HG03469 (cell line): ENCODE results near the gene TNRC6B.
"Not testable (repeated sequence)": the region's sequence is repeated elsewhere in the genome, so short reads cannot be mapped to it uniquely, and the experiment has no call there.

Source experiments
- ATAC-seq: cut with Tn5 transposase; IDR thresholded peaks from one replicate; pipeline ENCODE4 v1.9.1; 2021; ENCODE audit warnings: mild to moderate bottlenecking, moderate library complexity, moderate number of reproducible peaks; ENCODE audit not compliant: unreplicated experiment

Gene TNRC6B, protein sequence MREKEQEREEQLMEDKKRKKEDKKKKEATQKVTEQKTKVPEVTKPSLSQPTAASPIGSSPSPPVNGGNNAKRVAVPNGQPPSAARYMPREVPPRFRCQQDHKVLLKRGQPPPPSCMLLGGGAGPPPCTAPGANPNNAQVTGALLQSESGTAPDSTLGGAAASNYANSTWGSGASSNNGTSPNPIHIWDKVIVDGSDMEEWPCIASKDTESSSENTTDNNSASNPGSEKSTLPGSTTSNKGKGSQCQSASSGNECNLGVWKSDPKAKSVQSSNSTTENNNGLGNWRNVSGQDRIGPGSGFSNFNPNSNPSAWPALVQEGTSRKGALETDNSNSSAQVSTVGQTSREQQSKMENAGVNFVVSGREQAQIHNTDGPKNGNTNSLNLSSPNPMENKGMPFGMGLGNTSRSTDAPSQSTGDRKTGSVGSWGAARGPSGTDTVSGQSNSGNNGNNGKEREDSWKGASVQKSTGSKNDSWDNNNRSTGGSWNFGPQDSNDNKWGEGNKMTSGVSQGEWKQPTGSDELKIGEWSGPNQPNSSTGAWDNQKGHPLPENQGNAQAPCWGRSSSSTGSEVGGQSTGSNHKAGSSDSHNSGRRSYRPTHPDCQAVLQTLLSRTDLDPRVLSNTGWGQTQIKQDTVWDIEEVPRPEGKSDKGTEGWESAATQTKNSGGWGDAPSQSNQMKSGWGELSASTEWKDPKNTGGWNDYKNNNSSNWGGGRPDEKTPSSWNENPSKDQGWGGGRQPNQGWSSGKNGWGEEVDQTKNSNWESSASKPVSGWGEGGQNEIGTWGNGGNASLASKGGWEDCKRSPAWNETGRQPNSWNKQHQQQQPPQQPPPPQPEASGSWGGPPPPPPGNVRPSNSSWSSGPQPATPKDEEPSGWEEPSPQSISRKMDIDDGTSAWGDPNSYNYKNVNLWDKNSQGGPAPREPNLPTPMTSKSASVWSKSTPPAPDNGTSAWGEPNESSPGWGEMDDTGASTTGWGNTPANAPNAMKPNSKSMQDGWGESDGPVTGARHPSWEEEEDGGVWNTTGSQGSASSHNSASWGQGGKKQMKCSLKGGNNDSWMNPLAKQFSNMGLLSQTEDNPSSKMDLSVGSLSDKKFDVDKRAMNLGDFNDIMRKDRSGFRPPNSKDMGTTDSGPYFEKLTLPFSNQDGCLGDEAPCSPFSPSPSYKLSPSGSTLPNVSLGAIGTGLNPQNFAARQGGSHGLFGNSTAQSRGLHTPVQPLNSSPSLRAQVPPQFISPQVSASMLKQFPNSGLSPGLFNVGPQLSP (N-terminal part only)

DNA sequence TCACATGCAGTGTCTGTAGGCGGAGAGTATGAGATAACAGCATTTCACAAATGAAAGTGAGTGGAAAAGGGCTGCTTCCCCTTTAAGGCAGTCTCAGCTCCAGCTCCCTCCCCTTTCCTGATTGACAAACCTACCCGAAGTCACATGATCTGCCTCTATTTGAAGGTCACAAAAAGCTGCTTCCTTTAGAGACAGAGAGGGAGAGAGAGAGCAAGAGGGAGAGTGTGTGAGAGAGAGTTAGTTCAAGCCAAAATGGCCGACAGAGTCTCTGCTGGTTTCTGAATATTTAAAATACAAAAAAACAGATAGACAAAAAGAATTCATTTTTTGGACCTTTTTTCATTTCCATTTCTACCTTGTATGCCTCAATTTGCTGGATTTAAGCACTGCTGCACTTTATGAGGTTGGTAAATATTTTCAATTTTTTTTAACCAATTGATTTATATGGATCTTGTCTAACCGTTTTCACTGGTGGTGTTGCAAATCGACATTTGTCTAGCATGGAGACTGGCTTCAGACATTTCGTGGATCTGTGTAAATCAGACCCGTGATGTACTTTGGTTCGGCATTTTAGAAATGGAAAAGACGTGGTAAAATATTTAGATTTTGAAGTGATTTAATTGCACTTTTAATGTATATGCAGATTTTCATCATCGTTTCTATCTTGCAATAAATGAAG is at the start of gene TNRC6B:
TNRC6B (plus strand) TSS at position 188 of the 679 bp plus-strand sequence; CDS start at position 399, 211 bp downstream.
- ATAC-seq = peak; percentile 66

GRCh38 chr22:40128989-40129388 is 48.7 kb upstream of the TNRC6B start:
- no peak for ATAC-seq

DNA sequence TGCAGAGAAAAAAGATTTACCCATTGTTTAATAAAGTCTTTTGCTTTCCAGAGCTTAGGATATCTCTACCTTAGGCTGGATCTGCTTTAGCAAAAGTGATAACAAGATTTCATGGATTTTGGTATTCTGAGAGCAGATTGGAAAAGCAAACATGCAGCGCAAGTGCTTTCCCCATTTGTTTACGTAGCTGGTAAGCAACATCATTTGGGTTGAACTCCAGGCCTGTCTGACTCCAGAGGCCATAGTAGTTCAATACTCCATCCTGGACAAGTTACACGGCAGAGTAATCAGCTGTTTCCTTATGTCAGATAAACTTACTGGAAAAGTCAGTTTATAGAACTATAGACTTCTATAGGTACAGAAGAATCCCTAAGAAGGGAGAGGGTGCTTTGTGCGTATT is 40.6 kb upstream of the TNRC6B start:
- ATAC-seq = no peak

GRCh38 chr22:40138866-40139265 is 38.9 kb upstream of the TNRC6B start:
- no peak for ATAC-seq

DNA sequence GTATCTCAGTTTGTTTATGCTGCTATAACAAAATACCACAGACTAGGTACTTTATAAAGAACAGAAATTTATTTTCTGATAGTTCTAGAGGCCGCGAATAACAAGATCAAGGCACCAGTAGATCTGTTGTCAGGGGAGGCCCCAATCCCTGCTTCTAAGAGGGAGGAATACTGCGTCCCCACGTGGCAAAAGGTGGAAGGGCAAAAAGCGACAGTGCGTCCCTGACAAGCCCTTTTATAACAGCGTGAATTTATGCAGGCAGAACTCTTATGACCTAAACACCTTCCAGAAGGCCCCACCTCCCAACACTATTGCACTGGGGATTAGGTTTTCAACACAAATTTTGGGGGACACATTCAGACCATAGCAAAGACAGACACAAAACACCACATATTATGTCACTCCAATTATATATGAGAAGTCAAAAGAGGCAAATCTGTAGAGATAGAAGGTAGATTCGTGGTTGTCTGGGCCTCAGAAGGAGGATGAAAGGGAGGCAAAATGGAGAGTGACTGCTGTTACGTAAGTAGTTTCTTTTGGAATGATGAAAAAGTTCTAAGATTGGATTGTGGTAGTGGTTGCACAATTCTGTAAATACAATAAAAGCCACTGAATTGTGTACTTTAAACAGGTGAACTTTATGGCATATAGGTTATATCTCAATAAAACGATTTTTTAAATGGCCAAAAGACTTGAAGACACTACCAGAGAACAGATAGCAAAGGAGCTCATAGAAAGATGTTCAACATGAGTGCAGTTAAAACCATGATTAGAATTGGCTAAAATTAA is 30.1 kb upstream of the TNRC6B start:
- no peak for ATAC-seq

DNA sequence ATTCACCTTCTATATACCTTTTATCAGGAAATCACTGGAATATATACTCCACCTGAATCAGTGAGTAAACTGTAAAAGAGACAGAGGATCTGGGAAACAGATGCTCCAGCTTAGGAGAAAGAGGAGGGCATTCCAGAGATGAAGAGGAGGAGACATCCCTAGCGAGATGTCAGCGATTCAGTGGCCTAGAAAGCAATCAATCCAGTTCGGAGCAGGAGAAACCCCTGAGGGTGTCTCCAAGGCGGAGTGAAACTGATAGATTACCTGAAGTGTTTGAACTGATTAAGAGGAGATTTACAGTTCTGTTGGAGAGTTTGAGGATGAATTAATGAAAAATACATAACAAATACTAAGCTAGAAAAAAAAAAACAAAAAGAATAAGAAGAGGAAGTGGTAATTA is 24.5 kb upstream of the TNRC6B start:
- no peak for ATAC-seq

- ATAC-seq = no peak
Observed at GRCh38 chr22:40153705-40154104, 24.0 kb upstream of the TNRC6B start.

DNA sequence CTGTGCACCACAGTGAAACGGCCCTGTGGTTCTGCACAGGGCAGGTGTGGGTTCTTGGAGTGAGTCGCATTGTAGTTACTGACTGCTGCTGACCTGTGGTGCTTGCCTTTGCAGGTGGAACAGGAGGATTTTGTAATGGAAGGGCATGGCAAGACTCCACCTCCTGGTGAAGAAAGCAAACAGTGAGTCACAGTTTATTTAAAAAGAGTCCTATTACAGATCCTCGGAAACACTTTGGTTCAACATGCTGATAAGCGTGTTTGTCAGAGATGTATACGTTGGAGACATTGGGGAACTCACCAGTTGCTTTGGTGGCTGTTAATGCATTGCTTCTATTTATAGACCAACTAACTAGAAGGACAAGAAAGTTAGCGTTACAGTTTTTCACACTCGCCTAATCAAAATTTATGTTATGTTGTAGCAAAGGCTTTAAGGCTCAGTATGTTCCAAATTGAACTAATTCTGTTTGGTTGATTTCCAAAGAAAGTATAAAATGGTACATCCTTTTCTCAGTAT is 21.7 kb upstream of the TNRC6B start:
- no peak for ATAC-seq

- not testable (repeated sequence) for ATAC-seq
Observed at GRCh38 chr22:40156682-40157081, 21.0 kb upstream of the TNRC6B start.

- no peak for ATAC-seq
Observed at GRCh38 chr22:40157330-40157945, 20.3 kb upstream of the TNRC6B start.

DNA sequence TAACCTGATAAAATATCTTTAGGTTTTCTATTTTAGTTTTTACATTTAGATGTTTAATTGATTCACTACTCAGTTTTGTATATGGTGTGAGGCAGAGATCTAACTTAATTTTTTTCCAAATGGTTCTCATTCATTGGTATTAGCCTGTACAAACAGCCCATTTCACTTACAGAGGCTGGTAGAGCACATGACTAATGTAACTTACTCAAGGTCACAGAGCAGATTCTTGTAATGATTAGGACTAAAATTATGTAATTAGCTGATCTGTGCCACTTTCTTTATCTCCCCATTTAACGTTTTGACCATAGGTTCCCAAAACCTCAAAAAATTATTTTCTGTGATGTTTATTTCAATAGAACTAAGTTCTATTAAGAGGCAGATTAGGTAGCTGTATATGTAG is 16.5 kb upstream of the TNRC6B start:
- no peak for ATAC-seq

DNA sequence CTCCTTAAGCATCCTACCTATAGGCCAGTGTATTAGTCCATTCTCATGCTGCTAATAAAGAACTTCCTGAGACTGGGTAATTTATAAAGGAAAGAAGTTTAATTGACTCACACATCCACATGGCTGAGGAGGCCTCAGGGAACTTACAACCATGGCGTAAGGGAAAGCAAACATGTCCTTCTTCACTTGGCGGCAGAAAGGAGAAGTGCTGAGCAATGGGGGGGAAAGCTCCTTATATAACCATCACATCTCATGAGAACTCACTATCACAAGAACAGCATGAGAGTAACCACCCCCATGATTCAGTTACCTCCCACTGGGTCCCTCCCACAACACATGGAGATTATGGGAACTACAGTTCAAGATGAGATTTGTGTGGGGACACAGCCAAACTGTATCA is 12.2 kb upstream of the TNRC6B start:
- not testable (repeated sequence) for ATAC-seq

DNA sequence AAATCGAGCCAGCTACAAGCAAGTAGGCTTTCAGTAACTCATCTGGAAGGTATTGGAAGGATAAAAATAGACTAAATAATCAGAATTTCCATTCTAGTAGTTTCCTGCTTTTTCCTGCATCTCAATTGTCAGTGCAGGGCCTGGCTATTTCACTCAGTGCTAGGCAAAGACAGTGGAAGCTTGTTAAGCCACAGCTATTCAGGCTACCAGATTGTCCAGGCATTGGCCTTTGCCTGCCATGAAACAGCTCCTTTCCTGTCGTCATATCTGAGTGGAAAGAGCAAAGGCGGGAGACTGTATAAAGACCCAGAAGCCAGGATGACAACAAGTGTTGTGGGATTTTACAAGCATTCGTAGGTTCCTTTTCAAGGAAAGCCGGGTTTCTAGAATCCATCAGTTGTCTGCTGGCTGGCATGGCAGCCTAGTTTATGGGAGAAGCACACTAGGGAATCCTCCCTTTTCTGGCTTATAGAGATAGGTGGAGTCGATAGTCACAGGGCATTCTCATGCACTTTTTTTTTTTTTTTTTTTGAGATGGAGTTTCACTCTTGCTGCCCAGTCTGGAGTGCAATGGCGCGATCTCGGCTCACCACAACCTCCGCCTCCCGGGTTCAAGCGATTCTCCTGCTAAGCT is 2.0 kb upstream of the TNRC6B start:
- no peak for ATAC-seq

DNA sequence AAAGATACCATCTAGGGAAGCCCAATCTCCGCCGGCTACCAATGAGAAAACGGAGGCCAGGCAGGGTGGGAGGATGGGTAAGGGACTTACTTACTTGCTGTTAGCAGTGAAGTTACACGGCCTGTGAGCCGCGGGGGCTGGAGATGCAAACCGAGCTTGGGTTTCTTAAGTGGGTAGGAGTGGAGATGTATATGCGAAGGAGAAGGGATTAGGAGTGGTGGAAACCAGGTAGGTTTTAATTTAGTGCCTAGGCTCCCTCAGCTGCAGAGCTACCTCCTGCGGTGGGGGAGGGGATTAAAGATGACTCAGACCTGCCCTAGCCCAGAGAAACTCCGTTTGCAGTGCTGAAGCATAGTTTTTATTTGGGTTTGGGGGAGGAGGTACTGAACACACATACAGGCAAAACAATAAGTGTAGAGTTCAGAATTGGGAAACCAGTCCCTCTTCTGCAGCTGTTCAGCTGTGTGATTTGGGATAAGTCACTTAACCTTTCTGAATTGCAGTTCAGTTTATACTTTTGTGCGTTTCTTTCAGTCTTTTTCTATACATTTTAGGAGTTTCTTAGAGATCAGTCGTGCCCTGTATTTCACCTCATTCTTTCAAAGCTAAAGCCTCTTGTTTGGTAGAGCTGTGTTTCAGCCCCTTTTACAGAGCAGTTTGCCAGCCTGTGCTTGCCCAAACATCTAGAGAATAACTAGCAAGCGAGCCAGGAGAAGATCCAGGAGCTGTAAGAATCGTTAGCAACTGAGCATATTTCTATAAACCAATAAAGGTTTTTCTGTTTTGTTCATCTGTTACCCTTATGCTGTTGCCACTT is 596 bp upstream of the TNRC6B start:
- ATAC-seq = no peak

- ATAC-seq = no peak
Observed at GRCh38 chr22:40178417-40179409, 988 bp downstream of the TNRC6B start.

DNA sequence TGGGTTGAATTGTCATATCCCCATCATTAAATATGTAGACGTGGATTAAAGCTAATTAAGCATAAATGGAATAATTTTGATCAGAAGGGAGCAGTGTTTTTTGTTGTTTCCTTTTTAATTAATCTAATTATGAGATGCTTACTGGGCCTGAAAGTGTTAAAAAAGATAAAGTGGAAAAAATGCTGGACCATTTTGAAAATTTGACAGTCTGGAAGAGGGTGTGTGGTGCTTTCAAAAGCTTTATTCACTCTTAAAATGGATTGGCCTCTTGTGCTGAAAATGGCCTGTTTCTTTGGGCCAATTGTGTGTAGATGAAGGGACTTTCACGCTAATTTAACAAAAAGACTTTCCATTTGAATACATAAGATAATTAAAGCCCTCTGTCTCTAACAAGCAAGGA is 1.8 kb downstream of the TNRC6B start:
- ATAC-seq = no peak

GRCh38 chr22:40180403-40180802 is 2.7 kb downstream of the TNRC6B start:
- ATAC-seq = no peak
